SK-N-MC (cell line): ENCODE measurements around the gene RIMS1.
A peak's percentile ranks its signal among the peaks of the same experiment; 100 is the strongest.

Source experiments
- DNase-seq: peaks from one replicate; pipeline ENCODE4 v3.0.0-alpha.2; 2011; ENCODE audit warnings: low read depth, low spot score
- H3K27ac ChIP-seq: fragments of 200-600 bp; sonication (generic); 2 replicates; pipeline ENCODE4 v1.5.1; 2016; ENCODE audit warnings: mixed run types
- H3K36me3 ChIP-seq: fragments of 200-600 bp; sonication (generic); 2 replicates; pipeline ENCODE4 v1.6.1; 2017; ENCODE audit warnings: antibody characterized with exemption, low read length, mixed read lengths; ENCODE audit not compliant: insufficient read depth
- H3K4me3 ChIP-seq: fragments of 200-600 bp; sonication (generic); 2 replicates; pipeline ENCODE4 v1.5.1; 2016
- H3K9ac ChIP-seq: fragments of 200-600 bp; sonication (generic); 2 replicates; pipeline ENCODE4 v1.8.0; 2017; ENCODE audit warnings: mixed run types, mixed read lengths; ENCODE audit not compliant: insufficient read length
- H3K9me3 ChIP-seq: fragments of 200-600 bp; sonication (generic); 2 replicates; pipeline ENCODE4 v1.6.1; 2017; ENCODE audit warnings: low read depth, mild to moderate bottlenecking, antibody characterized with exemption, low read length, moderate library complexity, mixed read lengths
- EZH2 ChIP-seq: fragments of 200-600 bp; sonication (generic); IDR thresholded peaks from one replicate; pipeline ENCODE4 v1.6.1; 2017; ENCODE audit warnings: antibody characterized with exemption
- FOXP2 ChIP-seq: optimal IDR thresholded peaks from 2 replicates; pipeline ENCODE3; 2011; ENCODE audit warnings: mild to moderate bottlenecking, moderate library complexity; ENCODE audit not compliant: insufficient read depth; ENCODE audit errors: extremely low read length, control extremely low read depth
- POLR2AphosphoS5 ChIP-seq: IDR thresholded peaks from 2 replicates; pipeline ENCODE4 v1.6.1; 2012; ENCODE audit warnings: mild to moderate bottlenecking, low read depth, low read length, borderline replicate concordance

Gene RIMS1

GRCh38 chr6:72260489-72260888 lies 374.1 kb downstream of the RIMS1 start:
- H3K4me3 ChIP-seq, result no peak overlapping the region
- peak overlapping the region; percentile 32; the same call in 1 of the 2 replicates for H3K27ac ChIP-seq
- H3K9me3 ChIP-seq, result no peaks in the 10 kb centered on the region
- no peaks in the 10 kb centered on the region for H3K36me3 ChIP-seq
- no peak for DNase-seq
- TF ChIP-seq POLR2AphosphoS5, result no peak
- no peak for TF ChIP-seq EZH2
- no peak for TF ChIP-seq FOXP2
- no peak overlapping the region for H3K9ac ChIP-seq

GRCh38 chr6:72261554-72261953 lies 375.2 kb downstream of the RIMS1 start:
- Histone ChIP-seq H3K4me3 (no peak overlapping the region), H3K27ac (peak overlapping the region; percentile 12; the same call in 1 of the 2 replicates), H3K36me3 (no peaks in the 10 kb centered on the region), H3K9me3 (no peaks in the 10 kb centered on the region), H3K9ac (no peak overlapping the region)
- no peak for DNase-seq
- TF ChIP-seq EZH2 (no peak), POLR2AphosphoS5 (no peak), FOXP2 (no peak)

- no peak overlapping the region for H3K4me3 ChIP-seq
- H3K9me3 ChIP-seq, result no peaks in the 10 kb centered on the region
- TF ChIP-seq POLR2AphosphoS5, result no peak
- TF ChIP-seq FOXP2, result no peak
- no peak for TF ChIP-seq EZH2
- no peak overlapping the region for H3K9ac ChIP-seq
- no peak for DNase-seq
- H3K36me3 ChIP-seq, result no peaks in the 10 kb centered on the region
- no peak overlapping the region for H3K27ac ChIP-seq
Measured at GRCh38 chr6:72262254-72262653, 375.9 kb downstream of the RIMS1 start.

GRCh38 chr6:72267470-72267869 lies 381.1 kb downstream of the RIMS1 start:
- Histone ChIP-seq H3K36me3 (no peaks in the 10 kb centered on the region), H3K9ac (no peak overlapping the region), H3K9me3 (no peaks in the 10 kb centered on the region), H3K27ac (no peak overlapping the region), H3K4me3 (no peak overlapping the region)
- DNase-seq, result no peak
- TF ChIP-seq POLR2AphosphoS5 (no peak), EZH2 (no peak), FOXP2 (no peak)

- DNase-seq, result no peak
- Histone ChIP-seq H3K4me3 (no peak overlapping the region), H3K36me3 (no peaks in the 10 kb centered on the region), H3K9ac (no peak overlapping the region), H3K27ac (no peak overlapping the region), H3K9me3 (no peaks in the 10 kb centered on the region)
- TF ChIP-seq FOXP2 (no peak), POLR2AphosphoS5 (no peak), EZH2 (no peak)
Measured at GRCh38 chr6:72271531-72271930, 385.2 kb downstream of the RIMS1 start.

- no peak overlapping the region for H3K27ac ChIP-seq
- H3K9me3 ChIP-seq, result no peaks in the 10 kb centered on the region
- H3K9ac ChIP-seq, result no peak overlapping the region
- no peak for DNase-seq
- TF ChIP-seq EZH2 (no peak), POLR2AphosphoS5 (no peak), FOXP2 (no peak)
- H3K4me3 ChIP-seq, result no peak overlapping the region
- H3K36me3 ChIP-seq, result no peaks in the 10 kb centered on the region
Measured at GRCh38 chr6:72272958-72273357, 386.6 kb downstream of the RIMS1 start.

- H3K9me3 ChIP-seq, result no peaks in the 10 kb centered on the region
- no peak overlapping the region for H3K4me3 ChIP-seq
- no peak overlapping the region for H3K27ac ChIP-seq
- H3K36me3 ChIP-seq, result no peaks in the 10 kb centered on the region
- H3K9ac ChIP-seq, result no peak overlapping the region
- TF ChIP-seq POLR2AphosphoS5, result no peak
- no peak for TF ChIP-seq FOXP2
- no peak for TF ChIP-seq EZH2
- DNase-seq, result no peak
Measured at GRCh38 chr6:72275888-72276287, 389.5 kb downstream of the RIMS1 start.

- no peak overlapping the region for H3K27ac ChIP-seq
- no peak overlapping the region for H3K9ac ChIP-seq
- TF ChIP-seq EZH2 (no peak), FOXP2 (no peak), POLR2AphosphoS5 (no peak)
- no peak for DNase-seq
- H3K36me3 ChIP-seq, result no peaks in the 10 kb centered on the region
- H3K4me3 ChIP-seq, result no peak overlapping the region
- no peaks in the 10 kb centered on the region for H3K9me3 ChIP-seq
Measured at GRCh38 chr6:72282201-72282600, 395.9 kb downstream of the RIMS1 start.

GRCh38 chr6:72283571-72283970 lies 397.2 kb downstream of the RIMS1 start:
- H3K9ac ChIP-seq, result no peak overlapping the region
- TF ChIP-seq FOXP2 (no peak), POLR2AphosphoS5 (no peak), EZH2 (no peak)
- no peak for DNase-seq
- H3K27ac ChIP-seq, result no peak overlapping the region
- H3K9me3 ChIP-seq, result no peaks in the 10 kb centered on the region
- H3K4me3 ChIP-seq, result no peak overlapping the region
- no peaks in the 10 kb centered on the region for H3K36me3 ChIP-seq
